ENCODE measurements around the gene ARMH1.

Gene ARMH1

GRCh38 chr1:44677201-44677766, 2.8 kb downstream of the ARMH1 start:
- H3K4me1 ChIP-seq (ENCODE audit: control insufficient read depth, insufficient read depth, low read length): peaks cover 3% of the 10 kb centered on the region; the same call in 1 of the 2 replicates
- ChIA-PET POLR2A (interaction anchor here (1.3 kb wide), 1 partner anchor 44 kb away, joined by 5 read pairs; no protein-coding TSS in a partner anchor), CTCF (interaction anchor here (0.7 to 1.7 kb wide), 5 partner anchors 10 to 69 kb away, joined by 3 to 8 read pairs (median 3); no protein-coding TSS in a partner anchor)
- no peaks in the 10 kb centered on the region for H3K36me3 ChIP-seq (ENCODE audit: control insufficient read depth in 2 of 2, insufficient read depth in 1 of 2, low read length in 2 of 2)
- TF ChIP-seq TRIM28 (IDR thresholded peaks at IDR 0.05; ENCODE audit: borderline replicate concordance, low read length) (0 out of 2 replicates have a peak, but pooled peaks have one; percentile 69), PRDM6 (tag by site-specific recombination; IDR thresholded peaks at IDR 0.05) (no peak), ZNF2 (tag by site-specific recombination; IDR thresholded peaks at IDR 0.05) (no peak), TCF7L2 (IDR thresholded peaks at IDR 0.05; ENCODE audit: borderline replicate concordance, low read depth, low read length) (no peak), ZNF174 (tag by site-specific recombination; IDR thresholded peaks at IDR 0.05) (no peak), PBX3 (CRISPR knock-in tag; IDR thresholded peaks at IDR 0.05) (no peak), ZNF777 (tag by site-specific recombination; IDR thresholded peaks at IDR 0.05; ENCODE audit: borderline replicate concordance) (no peak), ZNF335 (tag by site-specific recombination; conservative IDR thresholded peaks at IDR 0.05) (0 out of 2 replicates have a peak, but pooled peaks have one; percentile 9), CTCF (tag by site-specific recombination; IDR thresholded peaks at IDR 0.05) (peak; percentile 21; the same call in 1 of the 2 replicates), ZNF426 (tag by site-specific recombination; IDR thresholded peaks at IDR 0.05) (no peak), ZFP37 (tag by site-specific recombination; IDR thresholded peaks at IDR 0.05) (no peak)
- H3K27ac ChIP-seq (ENCODE audit: extremely low read depth, low read depth, low read length): no peak overlapping the region
- no peaks in the 10 kb centered on the region for H3K9me3 ChIP-seq (ENCODE audit: control insufficient read depth, insufficient read depth, low read depth, low read length)
- H3K4me3 ChIP-seq (ENCODE audit: low read depth, low read length): no peak overlapping the region

GRCh38 chr1:44678120-44678519, 3.6 kb downstream of the ARMH1 start:
- CTCF ChIA-PET: interaction anchor here (0.6 to 1.7 kb wide), 6 partner anchors 10 to 907 kb away, joined by 3 to 8 read pairs (median 3); no protein-coding TSS in a partner anchor
- H3K4me1 ChIP-seq (ENCODE audit: control insufficient read depth, insufficient read depth, low read length): peaks cover 1% of the 10 kb centered on the region; the same call in 1 of the 2 replicates
- POLR2A ChIA-PET: interaction anchor here (1.3 kb wide), 1 partner anchor 43 kb away, joined by 5 read pairs; no protein-coding TSS in a partner anchor

More at GRCh38 chr1:44678120-44678519, 3.6 kb downstream of the ARMH1 start:
- no peak overlapping the region for H3K27ac ChIP-seq (ENCODE audit: extremely low read depth, low read depth, low read length)
- peak; percentile 62 for TF ChIP-seq PRDM1 (tag by site-specific recombination; IDR thresholded peaks at IDR 0.05)
- no peak for TF ChIP-seq IKZF3 (tag by site-specific recombination; IDR thresholded peaks at IDR 0.05)
- no peak for TF ChIP-seq ZNF513 (tag by site-specific recombination; IDR thresholded peaks at IDR 0.05)
- TF ChIP-seq ZNF521 (tag by site-specific recombination; IDR thresholded peaks at IDR 0.05): no peak
- H3K4me3 ChIP-seq (ENCODE audit: low read depth, low read length): no peak overlapping the region
- no peaks in the 10 kb centered on the region for H3K36me3 ChIP-seq (ENCODE audit: control insufficient read depth in 2 of 2, insufficient read depth in 1 of 2, low read length in 2 of 2)
- H3K9me3 ChIP-seq (ENCODE audit: control insufficient read depth, insufficient read depth, low read depth, low read length): no peaks in the 10 kb centered on the region

All from HEK293 (cell line).